GM19099 (cell line): ENCODE results near the gene WNT16.

Experiments
- POLR2A ChIP-seq: IDR thresholded peaks from 3 replicates; pipeline ENCODE4 v1.6.1; 2011; ENCODE audit warnings: low read depth; ENCODE audit not compliant: insufficient read length; ENCODE audit errors: extremely low read depth

Gene WNT16

GRCh38 chr7:121331048-121331447, 2.2 kb downstream of the WNT16 start:
- TF ChIP-seq POLR2A, result no peak

GRCh38 chr7:121331574-121331973, 2.8 kb downstream of the WNT16 start:
- no peak for TF ChIP-seq POLR2A

GRCh38 chr7:121334376-121334775, 5.6 kb downstream of the WNT16 start:
- TF ChIP-seq POLR2A, result no peak

- no peak for TF ChIP-seq POLR2A
Observed at GRCh38 chr7:121334875-121335648, 6.3 kb downstream of the WNT16 start.

GRCh38 chr7:121336579-121336978, 7.8 kb downstream of the WNT16 start:
- TF ChIP-seq POLR2A, result no peak

GRCh38 chr7:121337398-121337797, 8.6 kb downstream of the WNT16 start:
- TF ChIP-seq POLR2A, result no peak

GRCh38 chr7:121339082-121339481, 10.3 kb downstream of the WNT16 start:
- no peak for TF ChIP-seq POLR2A

- no peak for TF ChIP-seq POLR2A
Observed at GRCh38 chr7:121341933-121342332, 13.1 kb downstream of the WNT16 start.

- TF ChIP-seq POLR2A, result no peak
Observed at GRCh38 chr7:121342631-121343030, 13.8 kb downstream of the WNT16 start.

GRCh38 chr7:121343302-121343701, 14.5 kb downstream of the WNT16 start:
- no peak for TF ChIP-seq POLR2A

GRCh38 chr7:121344093-121344492, 15.3 kb downstream of the WNT16 start:
- TF ChIP-seq POLR2A, result no peak

- no peak for TF ChIP-seq POLR2A
Observed at GRCh38 chr7:121344497-121344896, 15.7 kb downstream of the WNT16 start.

- no peak for TF ChIP-seq POLR2A
Observed at GRCh38 chr7:121351682-121352081, 22.9 kb downstream of the WNT16 start.

- TF ChIP-seq POLR2A, result no peak
Observed at GRCh38 chr7:121352323-121352722, 23.5 kb downstream of the WNT16 start.

GRCh38 chr7:121355574-121355973, 26.8 kb downstream of the WNT16 start:
- no peak for TF ChIP-seq POLR2A

GRCh38 chr7:121360564-121360963, 31.8 kb downstream of the WNT16 start:
- TF ChIP-seq POLR2A, result no peak

- no peak for TF ChIP-seq POLR2A
Observed at GRCh38 chr7:121366852-121367431, 38.1 kb downstream of the WNT16 start.

- no peak for TF ChIP-seq POLR2A
Observed at GRCh38 chr7:121369462-121369861, 40.7 kb downstream of the WNT16 start.

GRCh38 chr7:121371367-121371766, 42.6 kb downstream of the WNT16 start:
- TF ChIP-seq POLR2A, result no peak
